Ascending aorta (tissue), 2 donors: ENCODE data around the gene SDK1. TPM values are rescaled to one million over a fixed set of nuclear protein-coding genes. Genes with fewer than 3 reads are reported as not detected.
"Not testable (repeated sequence)": the region's sequence is repeated elsewhere in the genome, so short reads cannot be mapped to it uniquely, and the experiment has no call there.

Experiments used
- DNase-seq, 2 donors: peaks; one replicate each; pipeline ENCODE4 v3.0.0-alpha.2; 2019; ENCODE audit warnings: low spot score in 2 of 2
- H3K27ac ChIP-seq, 2 donors: fragments of 200-600 bp; sonication (generic); one replicate each; pipeline ENCODE4 v1.5.1; 2016 to 2017; ENCODE audit warnings: mild to moderate bottlenecking in 1 of 2
- H3K27me3 ChIP-seq: fragments of 200-600 bp; sonication (generic); one replicate; pipeline ENCODE4 v1.5.1; 2017
- H3K36me3 ChIP-seq, 2 donors: fragments of 200-600 bp; sonication (generic); one replicate each; pipeline ENCODE4 v1.5.1; 2016
- H3K4me1 ChIP-seq, 2 donors: fragments of 200-600 bp; sonication (generic); one replicate each; pipeline ENCODE4 v1.5.1; 2016 to 2017; ENCODE audit warnings: mild to moderate bottlenecking in 1 of 2
- H3K4me3 ChIP-seq, 2 donors: fragments of 200-600 bp; sonication (generic); one replicate each; pipeline ENCODE4 v1.5.1; 2016 to 2017; ENCODE audit warnings: mild to moderate bottlenecking in 1 of 2
- H3K9me3 ChIP-seq, 2 donors: fragments of 200-600 bp; sonication (generic); one replicate each; pipeline ENCODE4 v1.5.1; 2016
- intact Hi-C: fragments of 100-400 bp; cut with DNase I; formaldehyde crosslinking; loops from one replicate; pipeline ENCODE4 v1.15.1; 2023
- total RNA-seq: library from RNA; depleted of rRNA; stranded (reverse); fragments of >200 nt; gene quantifications from one replicate; pipeline ENCODE4 v1.1.0, GENCODE V29; 2016
- TF ChIP-seq, protein P1 (sequence below), 3 experiments: fragments of 200-600 bp in 2 of 3; fragments of 450-650 bp in 1 of 3; sonication (generic) in 2 of 3; IDR thresholded peaks; one replicate each; pipeline ENCODE4 v1.5.1; 2016 to 2019; ENCODE audit warnings: antibody characterized with exemption in 3 of 3, mild to moderate bottlenecking in 1 of 3, moderate library complexity in 1 of 3

The SDK1 gene
- total RNA-seq, 1 donor from 2014 or later = 13.3 TPM

DNA sequence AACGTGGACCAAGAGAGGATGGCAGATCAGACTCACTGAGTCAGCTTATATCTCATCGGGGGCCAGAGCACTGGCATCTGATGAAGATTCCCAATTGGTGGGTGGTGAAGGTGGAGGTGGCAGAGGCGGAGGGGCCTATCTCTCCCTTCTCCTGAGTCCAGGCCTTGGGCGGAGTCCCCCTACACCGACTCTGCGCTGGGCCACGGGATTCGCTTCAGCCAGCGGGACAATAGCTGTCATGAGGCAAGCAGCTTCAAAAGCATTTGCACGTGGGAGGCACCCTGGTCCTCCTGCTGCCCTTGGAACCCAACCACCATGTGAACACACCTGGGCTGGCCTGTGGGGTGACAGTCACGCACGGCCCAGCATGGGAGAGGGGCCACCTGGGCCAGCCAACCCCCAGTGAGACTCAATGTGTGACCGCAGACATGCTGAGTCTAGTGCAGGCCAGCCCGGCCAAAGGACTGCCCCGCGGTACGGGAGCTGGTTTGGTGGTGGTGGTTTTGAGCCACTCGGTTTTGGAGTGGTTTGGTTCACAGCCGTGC is 914.2 kb downstream of the SDK1 start:
- Histone ChIP-seq H3K9me3 (no peaks in the 10 kb centered on the region), H3K27me3 (no peaks in the 10 kb centered on the region), H3K4me3 (no peak overlapping the region), H3K4me1 (no peaks in the 10 kb centered on the region), H3K27ac (no peak overlapping the region), H3K36me3 (peaks cover 5 to 12% of the 10 kb centered on the region in 2 donors)
- DNase-seq = no peak
- TF ChIP-seq, protein P1, sequence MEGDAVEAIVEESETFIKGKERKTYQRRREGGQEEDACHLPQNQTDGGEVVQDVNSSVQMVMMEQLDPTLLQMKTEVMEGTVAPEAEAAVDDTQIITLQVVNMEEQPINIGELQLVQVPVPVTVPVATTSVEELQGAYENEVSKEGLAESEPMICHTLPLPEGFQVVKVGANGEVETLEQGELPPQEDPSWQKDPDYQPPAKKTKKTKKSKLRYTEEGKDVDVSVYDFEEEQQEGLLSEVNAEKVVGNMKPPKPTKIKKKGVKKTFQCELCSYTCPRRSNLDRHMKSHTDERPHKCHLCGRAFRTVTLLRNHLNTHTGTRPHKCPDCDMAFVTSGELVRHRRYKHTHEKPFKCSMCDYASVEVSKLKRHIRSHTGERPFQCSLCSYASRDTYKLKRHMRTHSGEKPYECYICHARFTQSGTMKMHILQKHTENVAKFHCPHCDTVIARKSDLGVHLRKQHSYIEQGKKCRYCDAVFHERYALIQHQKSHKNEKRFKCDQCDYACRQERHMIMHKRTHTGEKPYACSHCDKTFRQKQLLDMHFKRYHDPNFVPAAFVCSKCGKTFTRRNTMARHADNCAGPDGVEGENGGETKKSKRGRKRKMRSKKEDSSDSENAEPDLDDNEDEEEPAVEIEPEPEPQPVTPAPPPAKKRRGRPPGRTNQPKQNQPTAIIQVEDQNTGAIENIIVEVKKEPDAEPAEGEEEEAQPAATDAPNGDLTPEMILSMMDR (IDR thresholded peaks at IDR 0.05) = no peak
- intact Hi-C loops = no loop called here

DNA sequence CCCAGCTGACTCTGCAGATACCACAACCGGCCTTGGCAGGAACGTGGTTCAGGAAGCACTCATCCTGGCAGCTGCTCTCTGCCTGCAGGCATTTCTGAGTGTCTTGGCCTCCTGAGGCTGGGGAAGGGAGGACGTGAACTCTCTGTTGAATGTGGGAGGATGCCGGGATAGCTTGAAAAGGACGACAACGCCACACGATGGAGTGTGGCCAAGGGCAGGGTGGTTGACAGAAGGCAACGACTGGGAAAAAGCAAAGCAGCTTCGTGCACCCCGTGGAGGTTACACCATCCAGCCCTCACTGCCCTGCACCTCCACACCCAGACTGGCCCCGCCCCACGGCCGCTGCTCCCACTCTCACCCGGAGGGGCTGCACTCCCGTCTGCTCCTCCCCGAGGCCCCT is 915.0 kb downstream of the SDK1 start:
- Histone ChIP-seq H3K4me3 (no peak overlapping the region), H3K4me1 (no peaks in the 10 kb centered on the region)
- intact Hi-C loops = no loop called here

DNA sequence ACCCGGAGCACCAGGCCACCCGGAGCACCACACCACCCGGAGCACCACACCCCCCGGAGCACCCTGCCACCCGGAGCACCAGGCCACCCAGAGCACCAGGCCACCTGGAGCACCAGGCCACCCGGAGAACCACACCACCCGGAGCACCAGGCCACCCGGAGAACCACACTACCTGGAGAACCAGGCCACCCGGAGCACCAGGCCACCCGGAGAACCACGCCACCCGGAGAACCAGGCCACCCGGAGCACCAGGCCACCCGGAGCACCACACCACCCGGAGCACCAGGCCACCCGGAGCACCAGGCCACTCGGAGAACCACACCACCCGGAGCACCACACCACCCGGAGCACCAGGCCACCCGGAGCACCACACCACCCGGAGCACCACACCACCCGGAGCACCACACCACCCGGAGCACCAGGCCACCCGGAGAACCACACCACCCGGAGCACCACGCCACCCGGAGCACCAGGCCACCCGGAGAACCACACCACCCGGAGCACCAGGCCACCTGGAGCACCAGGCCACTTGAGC is 916.1 kb downstream of the SDK1 start:
- H3K36me3 ChIP-seq, intact Hi-C loops, H3K4me3 ChIP-seq, H3K9me3 ChIP-seq, DNase-seq, H3K4me1 ChIP-seq, H3K27me3 ChIP-seq, H3K27ac ChIP-seq: not testable (repeated sequence)

More for the DNA sequence above, 915.0 kb downstream of the SDK1 start:
- H3K27ac ChIP-seq = no peak overlapping the region
- TF ChIP-seq, protein P1 (IDR thresholded peaks at IDR 0.05) = no peak
- no peaks in the 10 kb centered on the region for H3K27me3 ChIP-seq
- H3K9me3 ChIP-seq = no peaks in the 10 kb centered on the region
- H3K36me3 ChIP-seq = peaks cover 5 to 6% of the 10 kb centered on the region in 2 donors
- no peak for DNase-seq

DNA sequence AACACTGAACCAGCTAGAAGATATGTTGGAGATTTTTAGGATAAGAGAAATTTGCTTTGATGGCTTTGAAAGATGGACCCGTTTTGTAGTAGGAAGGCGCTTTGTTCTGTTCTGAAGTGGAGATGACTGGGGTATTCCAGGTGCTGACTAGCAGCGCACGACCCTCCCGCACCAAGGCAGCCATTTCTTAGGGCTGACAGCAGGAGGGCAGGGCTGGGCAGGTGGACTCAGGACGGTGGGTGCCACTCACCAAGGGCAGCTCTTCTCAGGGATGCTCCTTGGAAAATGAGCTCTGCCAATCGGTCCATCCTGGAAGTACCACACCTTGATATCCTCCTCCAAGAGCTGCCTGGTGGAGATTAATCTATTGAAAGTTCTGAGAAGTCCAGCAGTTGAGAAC is 917.4 kb downstream of the SDK1 start:
- H3K27ac ChIP-seq = no peak overlapping the region
- intact Hi-C loops = no loop called here
- no peaks in the 10 kb centered on the region for H3K4me1 ChIP-seq
- H3K36me3 ChIP-seq = peaks cover 5 to 10% of the 10 kb centered on the region in 2 donors
- DNase-seq = no peak
- H3K4me3 ChIP-seq = no peak overlapping the region
- no peaks in the 10 kb centered on the region for H3K27me3 ChIP-seq
- H3K9me3 ChIP-seq = no peaks in the 10 kb centered on the region
- TF ChIP-seq, protein P1 (IDR thresholded peaks at IDR 0.05) = no peak

DNA sequence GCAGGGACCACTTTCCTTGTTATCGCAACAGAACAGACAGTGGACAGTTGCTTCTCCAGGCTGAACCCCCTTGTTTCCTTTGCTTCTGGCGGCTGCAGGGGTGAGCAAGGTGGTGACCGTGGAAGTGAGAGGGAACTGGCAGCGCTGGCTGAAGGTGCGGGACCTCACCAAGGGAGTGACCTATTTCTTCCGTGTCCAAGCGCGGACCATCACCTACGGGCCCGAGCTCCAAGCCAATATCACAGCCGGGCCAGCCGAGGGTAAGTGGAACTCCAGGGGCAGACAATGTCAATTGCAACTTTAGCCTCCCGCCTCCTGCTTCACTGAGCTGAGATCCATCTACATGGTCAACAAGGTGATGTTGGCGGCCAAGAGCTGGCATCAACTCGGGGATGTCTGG is 919.0 kb downstream of the SDK1 start:
- Histone ChIP-seq H3K27ac (no peak overlapping the region), H3K4me1 (no peaks in the 10 kb centered on the region)
- intact Hi-C loops = no loop called here

DNA sequence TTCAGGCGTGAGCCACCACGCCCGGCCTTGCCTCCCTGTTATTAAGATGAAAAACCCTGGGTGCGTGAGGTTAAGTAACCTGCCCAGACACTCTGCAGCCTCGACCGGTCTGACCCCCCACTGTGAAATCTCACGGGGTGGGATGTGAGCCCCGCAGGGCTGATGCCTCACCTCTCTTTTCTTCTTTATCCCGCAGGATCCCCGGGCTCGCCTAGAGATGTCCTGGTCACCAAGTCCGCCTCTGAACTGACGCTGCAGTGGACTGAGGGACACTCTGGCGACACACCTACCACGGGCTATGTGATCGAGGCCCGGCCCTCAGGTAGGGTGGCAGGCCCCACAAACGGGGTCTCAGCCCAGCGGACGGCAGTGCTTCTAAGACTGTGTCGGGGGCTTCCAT is 920.0 kb downstream of the SDK1 start:
- Histone ChIP-seq H3K36me3 (peaks cover 0 to 18% of the 10 kb centered on the region in 2 donors), H3K27ac (no peak overlapping the region), H3K27me3 (no peaks in the 10 kb centered on the region), H3K4me1 (no peaks in the 10 kb centered on the region), H3K9me3 (no peaks in the 10 kb centered on the region), H3K4me3 (no peak overlapping the region)
- DNase-seq = no peak
- TF ChIP-seq, protein P1 (IDR thresholded peaks at IDR 0.05) = no peak
- intact Hi-C loops = no loop called here

More for the DNA sequence above, 919.0 kb downstream of the SDK1 start:
- Histone ChIP-seq H3K36me3 (peaks cover 5 to 13% of the 10 kb centered on the region in 2 donors), H3K4me3 (no peak overlapping the region), H3K27me3 (no peaks in the 10 kb centered on the region), H3K9me3 (no peaks in the 10 kb centered on the region)
- no peak for DNase-seq
- TF ChIP-seq, protein P1 (IDR thresholded peaks at IDR 0.05) = no peak
